Caco-2 (cell line): Measurements from ENCODE around the gene PALLD. TPM values are rescaled to one million over a fixed set of nuclear protein-coding genes. Genes with fewer than 3 reads are reported as not detected.

Experiments used
- BruUV-seq: library from RNA; stranded (reverse); fragments of 400-500 nt; replicated peaks from 2 replicates; lab custom pipeline; 2021; lab: Mats Ljungman, UMichigan
- CTCF ChIA-PET: fragments of 300-600 bp; sonication (Branson Sonifier 250); formaldehyde crosslinking; loops from one replicate; lab custom pipeline; 2022; ENCODE audit warnings: antibody characterized with exemption; lab: Charles Lee
- POLR2A ChIA-PET: fragments of 300-600 bp; sonication (Branson Sonifier 250); formaldehyde crosslinking; loops from one replicate; lab custom pipeline; 2022; ENCODE audit warnings: antibody characterized with exemption; lab: Charles Lee
- DNase-seq, 2 experiments: peaks; one replicate each; pipeline versions ENCODE4 v3.0.0 to v3.0.0-alpha.2; 2020 to 2022
- H3K27me3 ChIP-seq: replicated peaks from 2 replicates; pipeline ENCODE4 v1.6.0; 2011; ENCODE audit warnings: low read length; ENCODE audit not compliant: control insufficient read depth, insufficient read depth
- H3K36me3 ChIP-seq: 2 replicates; pipeline ENCODE4 v1.5.1; 2011; ENCODE audit warnings: low read length; ENCODE audit not compliant: control insufficient read depth, insufficient read depth
- H3K4me1 ChIP-seq: fragments of 250-450 bp; sonication (Bioruptor Pico); 2 replicates; pipeline ENCODE4 v1.5.1; 2020; ENCODE audit warnings: mild to moderate bottlenecking
- H3K4me3 ChIP-seq: 2 replicates; pipeline ENCODE4 v1.5.1; 2011; ENCODE audit warnings: low read depth, mild to moderate bottlenecking, control low read depth, low read length
- H3K9me3 ChIP-seq: fragments of 250-450 bp; sonication (Bioruptor Pico); 2 replicates; pipeline ENCODE4 v1.5.1; 2020; ENCODE audit warnings: mild to moderate bottlenecking, moderate library complexity
- H3K27ac Mint-ChIP-seq: one replicate; pipeline ENCODE4 v1.8.0; 2022; ENCODE audit warnings: mixed read lengths; ENCODE audit not compliant: unreplicated experiment
- H3K27me3 Mint-ChIP-seq: one replicate; pipeline ENCODE4 v1.8.0; 2022; ENCODE audit warnings: mixed read lengths; ENCODE audit not compliant: insufficient read depth, unreplicated experiment
- H3K36me3 Mint-ChIP-seq: one replicate; pipeline ENCODE4 v1.8.0; 2022; ENCODE audit warnings: mild to moderate bottlenecking, mixed read lengths; ENCODE audit not compliant: insufficient read depth, unreplicated experiment
- H3K4me1 Mint-ChIP-seq: one replicate; pipeline ENCODE4 v1.8.0; 2022; ENCODE audit warnings: low read depth, mixed read lengths; ENCODE audit not compliant: unreplicated experiment
- H3K4me3 Mint-ChIP-seq: one replicate; pipeline ENCODE4 v1.8.0; 2022; ENCODE audit warnings: mild to moderate bottlenecking, moderate library complexity, mixed read lengths; ENCODE audit not compliant: unreplicated experiment
- H3K9me3 Mint-ChIP-seq: one replicate; pipeline ENCODE4 v1.8.0; 2022; ENCODE audit warnings: mixed read lengths; ENCODE audit not compliant: unreplicated experiment
- intact Hi-C: fragments of 100-400 bp; cut with micrococcal nuclease; formaldehyde crosslinking; loops from one replicate; pipeline ENCODE4 v1.10.0; 2022; ENCODE audit not compliant: unreplicated experiment
- total RNA-seq: library from RNA; stranded (reverse); gene quantifications from 2 replicates; pipeline ENCODE4 v1.2.3, GENCODE V29; 2022
- TF ChIP-seq, protein P1 (sequence below), 2 experiments: fragments of 200-600 bp in 1 of 2; IDR thresholded peaks; 1 replicate in 1 of 2; 2 replicates in 1 of 2; pipeline versions ENCODE4 v1.5.1 to v1.8.0; 2011 to 2022; ENCODE audit warnings: antibody characterized with exemption in 1 of 2, control low read depth in 1 of 2, inconsistent platforms in 1 of 2, low read depth in 1 of 2, low read length in 1 of 2, mild to moderate bottlenecking in 1 of 2, moderate library complexity in 1 of 2; ENCODE audit not compliant: insufficient read depth in 1 of 2, severe bottlenecking in 1 of 2, unreplicated experiment in 1 of 2

PALLD gene
- total RNA-seq, 1 experiment from 2014 or later, result 12.3 TPM

DNA sequence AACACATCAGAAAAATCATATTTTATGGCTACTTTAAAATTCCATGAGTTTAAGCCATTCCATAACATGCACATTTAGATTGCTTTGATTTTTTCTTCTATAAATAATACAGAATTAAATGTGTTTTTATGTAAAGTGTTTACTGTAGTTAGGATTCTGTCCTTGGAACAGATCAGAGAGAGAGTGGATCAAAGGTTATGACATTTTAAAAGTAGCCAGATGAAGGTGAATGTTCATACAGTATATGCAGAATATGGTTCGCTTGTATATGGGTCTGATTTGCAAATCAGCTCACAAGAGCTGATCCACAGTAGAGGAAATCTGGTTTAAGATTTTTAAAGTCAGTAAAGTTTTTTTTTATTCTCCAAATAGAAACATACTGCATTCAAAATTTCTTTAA lies 7.2 kb upstream of the PALLD start:
- TF ChIP-seq, protein P1, sequence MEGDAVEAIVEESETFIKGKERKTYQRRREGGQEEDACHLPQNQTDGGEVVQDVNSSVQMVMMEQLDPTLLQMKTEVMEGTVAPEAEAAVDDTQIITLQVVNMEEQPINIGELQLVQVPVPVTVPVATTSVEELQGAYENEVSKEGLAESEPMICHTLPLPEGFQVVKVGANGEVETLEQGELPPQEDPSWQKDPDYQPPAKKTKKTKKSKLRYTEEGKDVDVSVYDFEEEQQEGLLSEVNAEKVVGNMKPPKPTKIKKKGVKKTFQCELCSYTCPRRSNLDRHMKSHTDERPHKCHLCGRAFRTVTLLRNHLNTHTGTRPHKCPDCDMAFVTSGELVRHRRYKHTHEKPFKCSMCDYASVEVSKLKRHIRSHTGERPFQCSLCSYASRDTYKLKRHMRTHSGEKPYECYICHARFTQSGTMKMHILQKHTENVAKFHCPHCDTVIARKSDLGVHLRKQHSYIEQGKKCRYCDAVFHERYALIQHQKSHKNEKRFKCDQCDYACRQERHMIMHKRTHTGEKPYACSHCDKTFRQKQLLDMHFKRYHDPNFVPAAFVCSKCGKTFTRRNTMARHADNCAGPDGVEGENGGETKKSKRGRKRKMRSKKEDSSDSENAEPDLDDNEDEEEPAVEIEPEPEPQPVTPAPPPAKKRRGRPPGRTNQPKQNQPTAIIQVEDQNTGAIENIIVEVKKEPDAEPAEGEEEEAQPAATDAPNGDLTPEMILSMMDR (IDR thresholded peaks at IDR 0.05; ENCODE audit: insufficient read depth in 1 of 2, low read depth in 1 of 2, low read length in 1 of 2, severe bottlenecking in 1 of 2, unreplicated experiment in 1 of 2), result no peak
- ChIA-PET CTCF (no interaction called here), POLR2A (no interaction called here)
- Mint-ChIP-seq H3K4me3 (no peak overlapping the region), H3K4me1 (peaks cover 8% of the 10 kb centered on the region), H3K27me3 (no peaks in the 10 kb centered on the region), H3K27ac (no peak overlapping the region), H3K9me3 (no peaks in the 10 kb centered on the region), H3K36me3 (no peaks in the 10 kb centered on the region)
- Histone ChIP-seq H3K9me3 (no peaks in the 10 kb centered on the region), H3K4me1 (no peaks in the 10 kb centered on the region), H3K36me3 (no peaks in the 10 kb centered on the region), H3K4me3 (no peak overlapping the region), H3K27me3 (no peaks in the 10 kb centered on the region)
- BruUV-seq, result no TSS peak
- DNase-seq, result no peak
- intact Hi-C loops, result loop anchor here (10.0 kb wide), 1 partner anchor 165 kb away; no protein-coding TSS in a partner anchor

- Histone ChIP-seq H3K4me3 (no peak overlapping the region), H3K9me3 (no peaks in the 10 kb centered on the region), H3K36me3 (no peaks in the 10 kb centered on the region), H3K27me3 (no peaks in the 10 kb centered on the region), H3K4me1 (no peaks in the 10 kb centered on the region)
- CTCF ChIA-PET, result no interaction called here
- intact Hi-C loops, result no loop called here
- BruUV-seq, result no TSS peak
- POLR2A ChIA-PET, result no interaction called here
- no peak overlapping the region for H3K27ac Mint-ChIP-seq
- peaks cover under 1% of the 10 kb centered on the region for H3K4me1 Mint-ChIP-seq
- H3K9me3 Mint-ChIP-seq, result no peaks in the 10 kb centered on the region
- H3K36me3 Mint-ChIP-seq, result no peaks in the 10 kb centered on the region
- TF ChIP-seq, protein P1 (IDR thresholded peaks at IDR 0.05; ENCODE audit: insufficient read depth in 1 of 2, low read depth in 1 of 2, low read length in 1 of 2, severe bottlenecking in 1 of 2, unreplicated experiment in 1 of 2), result no peak
- no peak for DNase-seq
- no peaks in the 10 kb centered on the region for H3K27me3 Mint-ChIP-seq
- H3K4me3 Mint-ChIP-seq, result no peak overlapping the region
Measured at GRCh38 chr4:168490711-168491110, 6.1 kb upstream of the PALLD start.

GRCh38 chr4:168491563-168491962 lies 5.3 kb upstream of the PALLD start:
- no peak overlapping the region for H3K4me3 ChIP-seq
- no peaks in the 10 kb centered on the region for H3K27me3 Mint-ChIP-seq
- DNase-seq, result no peak
- H3K27ac Mint-ChIP-seq, result no peak overlapping the region
- no TSS peak for BruUV-seq
- H3K36me3 Mint-ChIP-seq, result no peaks in the 10 kb centered on the region
- no peaks in the 10 kb centered on the region for H3K9me3 Mint-ChIP-seq
- H3K4me1 Mint-ChIP-seq, result no peaks in the 10 kb centered on the region
- no peaks in the 10 kb centered on the region for H3K36me3 ChIP-seq
- TF ChIP-seq, protein P1 (IDR thresholded peaks at IDR 0.05; ENCODE audit: insufficient read depth in 1 of 2, low read depth in 1 of 2, low read length in 1 of 2, severe bottlenecking in 1 of 2, unreplicated experiment in 1 of 2), result no peak
- intact Hi-C loops, result no loop called here
- no peaks in the 10 kb centered on the region for H3K9me3 ChIP-seq
- ChIA-PET POLR2A (no interaction called here), CTCF (no interaction called here)
- no peaks in the 10 kb centered on the region for H3K27me3 ChIP-seq
- H3K4me1 ChIP-seq, result no peaks in the 10 kb centered on the region
- H3K4me3 Mint-ChIP-seq, result no peak overlapping the region
